ENCODE measurements around the gene SERPINA3. TPM values are rescaled to one million over a fixed set of nuclear protein-coding genes. Genes with fewer than 3 reads are reported as not detected.
"Not testable (repeated sequence)": the region's sequence is repeated elsewhere in the genome, so short reads cannot be mapped to it uniquely, and the experiment has no call there.

SERPINA3 gene
- total RNA-seq, 2 donors from 2014 or later = 279 to 301 TPM

DNA sequence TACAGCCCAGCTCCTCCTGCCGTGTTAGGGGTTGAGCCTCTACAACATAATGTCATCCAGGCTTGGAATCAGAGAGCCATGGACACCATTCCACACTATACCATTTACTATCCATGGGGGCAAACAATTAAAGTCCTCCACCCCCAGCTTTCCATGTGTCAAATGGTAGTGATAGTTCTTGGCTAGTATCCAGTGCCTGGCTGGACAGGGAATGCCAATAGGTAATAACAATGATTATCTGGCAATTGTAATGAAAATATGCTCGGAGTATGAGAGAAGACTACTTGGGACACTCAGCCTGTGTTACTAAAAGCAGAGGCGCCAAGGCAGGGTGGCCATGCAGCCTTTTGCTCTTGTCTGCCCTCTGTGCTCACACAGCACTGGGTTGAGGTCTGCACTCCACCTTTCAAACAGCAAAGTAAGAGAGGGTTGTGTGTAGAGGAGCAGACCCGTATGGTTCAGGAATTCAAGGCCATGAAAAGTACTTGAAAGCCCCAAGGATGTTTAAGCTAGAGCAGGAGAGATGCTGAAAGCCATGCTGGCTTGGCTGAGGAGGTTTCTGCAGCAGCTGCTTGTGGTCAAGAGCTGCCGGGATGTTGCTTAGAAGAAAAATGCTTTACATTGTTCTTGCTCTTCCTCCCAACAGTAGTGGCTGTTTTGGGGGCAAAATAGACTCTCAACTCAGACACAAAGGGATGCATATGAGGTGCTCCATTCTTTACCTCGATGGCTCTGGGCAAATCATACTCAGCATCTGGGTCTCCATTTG is 10.6 kb downstream of the SERPINA3 start:
- DNase-seq (ENCODE audit: low spot score) = no peak
- intact Hi-C loops (cut with DNase I) = no loop called here

DNA sequence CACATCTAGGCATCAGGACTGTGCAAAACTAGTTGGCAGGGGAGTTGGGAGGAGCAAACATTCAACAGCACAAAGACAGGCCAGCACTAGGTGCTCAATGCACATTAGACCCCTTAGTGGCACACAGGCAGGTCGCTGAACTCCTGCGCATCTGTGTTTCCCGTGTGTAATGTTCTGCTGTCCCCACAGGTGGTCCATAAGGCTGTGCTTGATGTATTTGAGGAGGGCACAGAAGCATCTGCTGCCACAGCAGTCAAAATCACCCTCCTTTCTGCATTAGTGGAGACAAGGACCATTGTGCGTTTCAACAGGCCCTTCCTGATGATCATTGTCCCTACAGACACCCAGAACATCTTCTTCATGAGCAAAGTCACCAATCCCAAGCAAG is 11.2 kb downstream of the SERPINA3 start:
- DNase-seq (ENCODE audit: low spot score) = no peak
- intact Hi-C loops (cut with DNase I) = no loop called here

DNA sequence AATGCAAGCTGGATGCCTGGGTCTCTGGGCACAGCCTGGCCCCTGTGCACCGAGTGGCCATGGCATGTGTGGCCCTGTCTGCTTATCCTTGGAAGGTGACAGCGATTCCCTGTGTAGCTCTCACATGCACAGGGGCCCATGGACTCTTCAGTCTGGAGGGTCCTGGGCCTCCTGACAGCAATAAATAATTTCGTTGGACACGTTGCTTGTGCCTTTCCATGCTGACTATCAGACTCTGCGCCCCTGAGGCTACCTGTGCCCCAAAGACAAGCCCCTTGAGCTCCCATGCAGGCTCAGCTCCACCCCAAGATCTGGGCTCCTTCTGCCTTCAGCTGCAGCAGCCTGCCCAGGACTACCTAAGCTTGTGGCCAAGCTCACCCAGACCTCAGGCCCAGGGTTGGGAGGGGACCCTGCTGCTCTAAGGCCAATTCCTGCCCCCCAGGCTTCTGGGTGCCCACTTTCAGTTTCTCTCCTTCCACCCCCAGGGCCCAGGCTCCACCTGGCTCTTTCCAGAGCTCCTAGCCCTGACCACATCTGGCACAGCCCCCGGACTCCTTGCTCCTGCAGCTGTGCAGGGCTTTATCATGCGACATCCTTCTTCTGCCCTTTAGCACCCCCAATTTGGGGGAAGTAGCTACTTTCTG is 11.8 kb downstream of the SERPINA3 start:
- intact Hi-C loops (cut with DNase I) = no loop called here
- no peak for DNase-seq (ENCODE audit: low spot score)

DNA sequence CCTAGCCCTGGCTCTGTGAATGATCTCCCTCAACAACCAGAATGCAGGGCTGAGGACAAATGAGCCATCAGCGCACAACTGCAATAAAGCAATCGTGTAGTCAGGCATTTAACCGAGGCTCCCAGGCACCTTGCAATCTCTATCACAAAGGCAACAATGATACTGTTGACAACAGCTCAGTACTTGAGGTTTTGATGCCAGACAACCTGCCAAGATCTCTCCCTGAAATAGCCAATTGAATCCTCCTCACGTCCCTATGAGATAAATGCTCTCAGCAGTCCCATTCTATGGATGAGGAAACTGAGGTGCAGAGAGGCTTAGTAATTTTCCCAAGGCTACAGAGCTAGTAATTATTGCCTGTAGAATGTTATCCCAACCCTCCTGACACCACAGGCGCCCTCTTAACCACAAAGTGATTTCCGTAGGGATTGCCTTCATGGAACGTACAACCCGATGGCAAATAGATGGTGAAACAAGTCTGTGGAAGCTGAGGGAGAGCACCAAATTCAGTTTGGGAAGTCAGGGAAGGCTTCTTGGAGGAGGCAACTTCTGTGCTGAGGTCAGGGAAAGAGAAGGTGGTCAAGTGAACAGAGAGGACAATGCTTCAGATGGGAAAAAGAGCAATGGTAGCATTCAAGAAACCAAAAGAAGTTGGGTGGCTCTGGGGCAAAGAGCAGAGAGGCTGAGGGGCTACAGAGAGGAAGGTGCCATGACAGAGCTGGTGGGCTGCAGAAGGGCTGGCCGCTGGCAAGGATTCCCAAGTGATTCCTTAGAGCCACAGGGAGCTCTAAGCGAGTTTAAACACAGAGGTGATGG is 12.6 kb downstream of the SERPINA3 start:
- intact Hi-C loops (cut with DNase I) = no loop called here
- no peak for DNase-seq (ENCODE audit: low spot score)

DNA sequence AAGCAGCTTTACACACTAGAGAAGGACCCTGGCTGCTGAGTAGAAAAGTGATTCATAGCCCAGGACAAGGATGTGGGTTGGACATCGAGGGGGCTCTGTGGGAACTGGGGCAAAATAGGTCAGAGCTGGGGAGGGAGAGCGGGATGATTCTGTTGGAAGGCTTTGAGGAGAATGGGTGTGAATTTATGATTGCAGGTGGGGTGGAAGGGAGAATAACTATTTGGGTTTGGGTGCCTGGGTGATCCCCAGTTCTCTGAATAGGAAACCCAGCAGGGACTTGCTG is 13.1 kb downstream of the SERPINA3 start:
- intact Hi-C loops (cut with DNase I) = no loop called here
- DNase-seq (ENCODE audit: low spot score) = no peak

DNA sequence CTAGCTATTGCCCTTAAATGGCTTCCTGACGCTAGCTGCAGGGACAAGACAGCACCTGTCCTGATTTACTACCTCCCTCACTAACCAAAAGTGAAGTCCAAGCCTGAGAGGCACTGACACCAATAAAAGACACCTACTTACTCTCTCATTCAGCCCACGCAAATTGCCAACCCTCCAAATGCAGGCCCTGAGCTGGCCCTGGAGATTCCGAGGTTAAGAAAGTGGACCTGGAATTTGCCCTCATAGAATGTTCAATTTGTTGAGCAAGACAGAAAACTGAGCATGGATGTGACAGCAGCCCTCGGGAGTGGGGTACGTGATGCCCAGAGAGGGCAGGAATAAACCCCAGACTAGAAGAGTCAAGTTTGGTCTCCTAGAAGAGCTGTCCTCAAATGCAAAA is 16.4 kb downstream of the SERPINA3 start:
- intact Hi-C loops (cut with DNase I) = no loop called here
- no peak for DNase-seq (ENCODE audit: low spot score)

DNA sequence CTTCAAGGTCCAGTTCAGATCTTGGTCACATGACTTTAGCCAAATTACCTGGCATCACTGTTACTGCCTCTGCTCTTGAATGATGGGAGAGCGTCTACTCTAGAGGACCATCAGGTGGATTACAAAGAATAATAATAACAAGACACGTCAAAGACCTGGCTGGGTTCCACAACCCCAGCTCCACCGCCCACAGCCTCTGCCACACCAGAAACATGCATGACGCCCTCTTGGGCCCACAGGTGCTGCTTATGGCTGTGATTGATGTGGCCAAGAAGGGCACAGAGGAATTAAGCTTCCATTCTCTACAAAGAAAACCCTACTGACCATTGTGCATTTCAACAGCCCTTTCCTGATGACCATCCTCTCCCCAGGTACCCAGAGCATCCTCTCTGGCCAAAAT is 18.2 kb downstream of the SERPINA3 start:
- intact Hi-C loops (cut with DNase I) = no loop called here

DNA sequence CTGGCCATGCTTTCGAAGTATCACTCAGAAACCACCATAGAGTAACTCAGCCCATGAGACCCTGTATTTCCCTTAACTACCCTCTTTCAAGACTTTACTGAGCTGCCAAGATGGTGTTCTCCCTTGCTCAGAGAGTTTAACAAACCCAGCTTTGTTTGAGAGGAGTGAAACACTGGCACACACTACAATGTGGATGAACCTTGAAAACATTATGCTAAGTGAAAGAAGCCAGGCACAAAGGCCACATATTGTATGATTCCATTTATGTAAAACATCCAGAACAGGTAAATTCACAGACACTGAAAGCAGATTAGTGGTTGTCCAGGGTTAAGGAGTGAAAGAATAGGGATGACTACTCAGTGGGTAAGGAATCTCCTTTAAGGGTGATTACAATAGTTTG is 18.9 kb downstream of the SERPINA3 start:
- no peak for DNase-seq (ENCODE audit: low spot score)
- intact Hi-C loops (cut with DNase I) = no loop called here

More for the DNA sequence above, 18.2 kb downstream of the SERPINA3 start:
- no peak for DNase-seq (ENCODE audit: low spot score)

DNA sequence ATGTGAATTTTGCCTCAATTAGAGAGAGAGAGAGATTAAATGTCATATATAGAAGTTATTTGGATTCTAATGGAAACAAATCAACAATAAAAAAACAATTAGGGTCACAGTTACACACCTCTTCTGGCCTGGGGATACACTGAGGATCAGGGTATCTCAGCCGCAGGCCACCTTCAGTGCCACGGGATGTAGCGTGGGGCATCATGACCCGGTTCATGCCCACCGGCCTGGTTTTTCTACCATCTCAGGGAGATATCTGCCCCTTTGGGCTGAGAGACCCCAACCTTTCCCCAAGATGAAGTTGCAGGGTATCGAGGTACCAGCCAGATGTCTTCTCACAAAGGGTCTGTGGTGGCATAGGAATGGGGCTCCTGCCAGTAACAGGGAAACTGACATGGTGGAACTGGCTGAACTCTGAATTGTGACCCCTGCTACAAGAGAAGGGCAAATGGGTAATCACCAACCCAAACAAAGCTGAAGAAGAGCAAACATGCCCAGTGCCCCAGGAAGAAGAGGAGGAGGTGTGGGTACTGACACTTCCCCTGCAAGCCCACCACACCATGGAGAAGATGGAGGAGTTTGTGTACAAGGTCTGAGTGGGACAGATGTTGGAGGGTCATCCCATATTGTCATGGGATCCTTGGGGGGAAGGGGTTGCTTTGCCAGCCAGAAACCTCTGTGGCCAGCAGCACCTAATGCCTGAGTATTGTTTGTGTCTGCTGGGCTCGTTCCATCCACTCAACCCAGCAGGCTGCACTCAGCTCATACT is 19.5 kb downstream of the SERPINA3 start:
- DNase-seq (ENCODE audit: low spot score) = no peak
- intact Hi-C loops (cut with DNase I) = no loop called here

DNA sequence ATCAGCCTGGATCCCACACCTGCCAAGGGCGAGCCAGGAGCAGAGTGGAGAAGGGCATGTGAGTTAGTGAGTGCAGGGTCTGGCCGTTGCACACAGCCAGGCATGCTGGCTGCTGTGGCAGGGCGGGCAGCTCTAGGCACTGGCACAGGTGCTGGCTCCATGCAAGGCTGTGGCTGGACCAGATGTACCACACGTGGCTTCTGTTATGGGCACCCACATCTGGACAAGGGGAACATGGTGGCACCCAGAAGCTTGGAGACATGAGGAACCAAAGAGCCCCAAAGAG is 20.1 kb downstream of the SERPINA3 start:
- intact Hi-C loops (cut with DNase I) = no loop called here
- DNase-seq (ENCODE audit: low spot score) = no peak

DNA sequence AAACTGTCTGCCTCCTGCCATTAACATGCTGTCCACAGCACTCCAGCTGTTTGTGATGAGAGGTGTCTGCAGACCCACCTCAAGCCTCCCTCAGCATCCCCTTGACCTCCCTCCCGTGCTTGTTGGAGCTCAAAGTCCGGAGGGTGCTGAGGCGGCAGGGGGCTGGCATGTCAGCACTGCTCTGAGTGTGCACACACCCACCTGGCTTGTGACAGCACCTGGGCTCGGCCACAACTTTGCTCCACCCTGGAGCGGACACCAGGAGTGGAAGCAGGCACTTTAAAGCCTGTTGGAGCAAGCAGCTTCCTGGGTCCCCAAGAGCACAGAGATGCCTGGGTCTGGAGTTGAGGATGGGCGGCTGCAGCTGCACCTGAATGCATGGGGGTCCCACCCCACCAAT is 20.9 kb downstream of the SERPINA3 start:
- intact Hi-C loops (cut with DNase I) = no loop called here
- no peak for DNase-seq (ENCODE audit: low spot score)

DNA sequence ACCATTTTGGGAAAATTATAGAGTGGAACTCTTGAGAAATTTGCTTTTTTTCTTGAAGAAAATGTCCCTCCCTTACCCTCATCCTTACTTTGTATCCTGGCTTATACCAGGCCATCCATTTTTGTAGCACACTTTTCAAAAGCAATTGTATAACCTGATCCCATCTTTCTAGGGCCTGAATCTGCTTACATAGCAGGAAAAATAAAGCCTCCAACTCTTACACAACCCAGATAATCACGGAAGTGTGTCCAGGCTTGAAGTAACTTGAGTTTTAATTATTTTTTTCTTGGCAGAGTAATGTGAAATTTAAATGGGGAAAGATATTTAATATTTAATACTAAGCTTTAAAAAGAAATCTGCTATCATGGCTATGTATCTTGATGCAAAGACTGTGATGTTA is 23.0 kb downstream of the SERPINA3 start:
- no peak for DNase-seq (ENCODE audit: low spot score)
- intact Hi-C loops (cut with DNase I) = no loop called here

DNA sequence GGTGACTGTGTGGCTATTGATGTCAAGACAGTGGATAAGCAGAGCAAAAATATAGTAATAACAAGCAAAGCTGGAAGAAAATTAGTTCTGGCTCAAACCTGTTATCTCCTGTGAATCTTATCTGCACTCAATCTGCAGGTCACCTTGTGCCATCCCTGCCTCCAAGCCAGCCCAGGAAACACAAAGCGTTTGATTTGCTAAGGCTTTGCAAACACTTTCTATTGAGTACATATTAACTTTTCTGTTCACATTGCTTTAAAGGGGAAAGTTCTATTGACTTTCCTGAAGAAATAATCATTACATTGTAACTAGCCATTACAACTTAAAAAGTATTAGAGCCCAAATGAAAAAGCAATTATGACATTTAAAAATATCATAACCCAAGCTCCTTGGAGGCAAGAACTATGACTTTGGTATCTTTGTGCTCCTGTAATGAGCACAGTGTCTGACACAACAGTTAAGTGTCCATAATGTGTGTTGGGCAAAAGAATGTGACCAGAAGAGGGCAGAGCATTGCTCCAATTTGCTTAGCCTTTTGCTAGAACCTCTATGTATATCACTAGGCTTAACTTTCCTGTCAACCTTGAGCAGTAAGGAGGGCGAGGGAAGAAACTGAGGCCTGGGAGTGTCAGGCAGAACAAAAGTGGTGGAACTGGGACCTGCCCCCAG is 24.7 kb downstream of the SERPINA3 start:
- no peak for DNase-seq (ENCODE audit: low spot score)
- intact Hi-C loops (cut with DNase I) = no loop called here

DNA sequence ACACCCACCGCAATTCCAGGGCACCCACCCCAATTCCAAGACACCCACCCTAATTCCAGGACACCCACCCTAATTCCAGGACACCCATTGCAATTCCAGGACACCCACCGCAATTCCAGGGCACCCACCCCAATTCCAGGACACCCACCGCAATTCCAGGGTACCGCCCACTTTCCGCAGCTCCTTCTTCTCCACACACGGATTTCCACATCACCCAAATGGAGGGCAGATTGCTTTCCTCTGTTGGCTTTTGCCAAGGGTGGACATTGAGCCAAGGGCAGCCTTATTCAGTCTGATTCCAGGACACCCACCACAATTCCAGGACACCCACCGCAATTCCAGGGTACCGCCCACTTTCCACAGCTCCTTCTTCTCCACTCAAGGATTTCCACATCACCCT is 25.6 kb downstream of the SERPINA3 start:
- DNase-seq (ENCODE audit: low spot score); intact Hi-C loops (cut with DNase I): not testable (repeated sequence)

DNA sequence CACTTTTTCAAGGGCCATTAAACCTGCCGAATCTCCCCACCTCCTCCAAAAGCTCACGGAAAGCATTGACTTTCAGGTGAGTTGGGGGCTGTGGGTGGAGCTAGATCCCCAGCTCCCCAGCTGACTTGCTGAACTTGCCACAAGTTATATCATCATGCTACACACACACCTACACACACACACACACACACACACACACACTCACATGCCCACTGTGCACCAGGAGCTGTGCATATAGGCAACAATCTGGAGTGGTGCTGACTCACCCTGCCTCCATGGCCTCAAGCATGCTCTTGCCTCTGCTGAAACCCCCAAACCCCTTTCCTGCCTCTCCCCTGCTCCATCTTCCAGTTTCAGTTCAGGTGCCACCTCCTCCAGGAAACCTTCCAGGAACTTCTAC is 26.1 kb downstream of the SERPINA3 start:
- intact Hi-C loops (cut with DNase I) = no loop called here
- DNase-seq (ENCODE audit: low spot score) = no peak

DNA sequence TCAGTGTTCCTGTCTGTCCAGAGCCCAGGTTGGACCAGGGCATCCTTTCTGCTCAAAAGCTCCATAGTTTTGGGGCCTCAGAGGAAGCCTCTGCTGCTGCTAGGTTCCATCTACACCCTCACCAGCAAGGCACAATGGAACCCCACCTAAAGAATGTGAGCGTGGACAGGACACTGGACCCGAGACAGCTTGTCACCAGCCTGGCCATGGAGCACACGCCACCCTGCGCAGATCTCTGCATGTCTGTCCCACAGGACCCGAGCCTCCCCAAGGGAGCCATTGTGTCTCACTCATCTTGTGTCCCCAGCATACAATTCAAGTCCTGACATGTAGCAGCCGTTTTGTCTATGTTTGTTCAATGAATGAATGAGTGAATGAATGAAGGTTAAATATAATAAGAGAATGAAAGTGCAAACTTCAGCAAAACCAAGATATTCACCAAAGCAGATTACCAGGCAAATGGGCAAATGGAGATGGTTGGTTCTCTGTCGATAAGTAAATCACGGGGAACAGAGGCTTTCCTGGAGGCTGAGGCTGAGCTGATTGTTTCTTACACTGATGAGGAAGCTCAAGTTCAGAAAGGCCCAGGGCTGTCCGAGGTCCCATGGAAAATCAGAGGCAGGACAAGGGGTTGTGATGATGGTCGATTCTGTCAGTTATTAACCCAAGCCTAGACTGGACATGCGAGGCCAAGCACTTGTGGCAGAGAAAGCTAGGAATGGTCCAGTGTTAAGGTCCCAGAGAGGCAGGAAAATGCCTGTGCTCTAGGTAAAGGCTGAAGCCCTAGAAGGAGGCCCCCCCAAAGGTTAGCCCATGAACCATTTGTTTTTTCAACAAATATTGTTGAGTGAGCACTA is 27.0 kb downstream of the SERPINA3 start:
- intact Hi-C loops (cut with DNase I) = no loop called here
- no peak for DNase-seq (ENCODE audit: low spot score)

DNA sequence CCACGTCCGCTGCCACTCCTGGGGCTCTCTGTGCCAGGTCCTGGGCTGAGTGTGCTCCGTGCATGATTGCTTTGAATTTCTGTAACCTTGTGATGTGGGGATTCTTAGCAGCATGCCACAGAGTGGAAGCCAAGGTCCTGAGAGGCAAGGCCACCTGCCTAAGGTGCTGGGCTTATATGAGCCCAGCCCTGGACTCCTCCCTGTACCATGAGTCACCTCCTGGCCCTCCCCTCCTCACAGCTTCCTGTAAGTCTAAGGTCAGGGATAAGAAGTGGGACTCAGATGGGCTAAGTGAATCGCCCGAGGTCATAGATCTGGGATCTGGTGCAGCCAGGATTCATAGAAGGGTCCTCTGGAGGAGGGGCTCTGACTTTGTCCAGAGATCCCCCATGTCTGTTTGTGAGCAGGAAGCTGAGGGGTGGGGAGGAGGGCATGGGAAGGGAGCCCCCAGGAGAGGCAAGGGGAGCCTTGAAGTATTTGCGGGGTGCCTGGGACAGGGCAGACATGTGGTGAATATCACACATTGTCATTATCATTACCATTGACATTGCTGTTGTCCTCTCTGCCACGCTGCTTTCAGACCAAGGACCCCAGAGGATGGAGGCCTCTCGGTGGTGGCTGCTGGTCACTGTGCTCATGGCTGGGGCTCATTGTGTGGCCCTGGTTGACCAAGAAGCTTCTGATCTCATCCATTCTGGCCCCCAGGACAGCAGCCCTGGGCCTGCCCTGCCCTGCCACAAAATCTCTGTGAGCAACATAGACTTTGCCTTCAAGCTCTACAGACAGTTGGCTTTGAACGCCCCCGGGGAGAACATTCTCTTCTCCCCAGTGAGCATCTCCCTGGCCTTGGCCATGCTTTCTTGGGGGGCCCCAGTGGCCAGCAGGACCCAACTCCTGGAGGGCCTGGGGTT is 28.8 kb downstream of the SERPINA3 start:
- no peak for DNase-seq (ENCODE audit: low spot score)
- intact Hi-C loops (cut with DNase I) = no loop called here

DNA sequence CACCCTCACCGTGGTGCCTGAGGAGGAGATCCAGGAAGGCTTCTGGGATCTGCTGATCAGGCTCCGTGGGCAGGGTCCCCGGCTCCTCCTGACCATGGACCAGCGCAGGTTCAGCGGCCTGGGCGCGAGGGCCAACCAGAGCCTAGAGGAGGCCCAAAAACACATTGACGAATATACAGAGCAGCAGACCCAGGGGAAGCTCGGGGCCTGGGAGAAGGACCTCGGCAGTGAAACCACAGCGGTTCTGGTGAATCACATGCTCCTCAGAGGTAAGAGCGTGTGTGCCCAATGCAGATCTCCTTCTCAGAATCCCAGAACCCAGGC is 29.4 kb downstream of the SERPINA3 start:
- intact Hi-C loops (cut with DNase I) = no loop called here
- no peak for DNase-seq (ENCODE audit: low spot score)

Measured in posterior vena cava (tissue), 2 donors.